GM19324 (cell line): ENCODE results near the gene FAM43B.
"Not testable (repeated sequence)": the region's sequence is repeated elsewhere in the genome, so short reads cannot be mapped to it uniquely, and the experiment has no call there.

Experiments used
- ATAC-seq: cut with Tn5 transposase; IDR thresholded peaks from one replicate; pipeline ENCODE4 v1.9.1; 2021; ENCODE audit warnings: mild to moderate bottlenecking, moderate library complexity; ENCODE audit not compliant: unreplicated experiment, low FRiP score

The FAM43B gene, protein sequence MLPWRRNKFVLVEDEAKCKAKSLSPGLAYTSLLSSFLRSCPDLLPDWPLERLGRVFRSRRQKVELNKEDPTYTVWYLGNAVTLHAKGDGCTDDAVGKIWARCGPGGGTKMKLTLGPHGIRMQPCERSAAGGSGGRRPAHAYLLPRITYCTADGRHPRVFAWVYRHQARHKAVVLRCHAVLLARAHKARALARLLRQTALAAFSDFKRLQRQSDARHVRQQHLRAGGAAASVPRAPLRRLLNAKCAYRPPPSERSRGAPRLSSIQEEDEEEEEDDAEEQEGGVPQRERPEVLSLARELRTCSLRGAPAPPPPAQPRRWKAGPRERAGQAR

DNA sequence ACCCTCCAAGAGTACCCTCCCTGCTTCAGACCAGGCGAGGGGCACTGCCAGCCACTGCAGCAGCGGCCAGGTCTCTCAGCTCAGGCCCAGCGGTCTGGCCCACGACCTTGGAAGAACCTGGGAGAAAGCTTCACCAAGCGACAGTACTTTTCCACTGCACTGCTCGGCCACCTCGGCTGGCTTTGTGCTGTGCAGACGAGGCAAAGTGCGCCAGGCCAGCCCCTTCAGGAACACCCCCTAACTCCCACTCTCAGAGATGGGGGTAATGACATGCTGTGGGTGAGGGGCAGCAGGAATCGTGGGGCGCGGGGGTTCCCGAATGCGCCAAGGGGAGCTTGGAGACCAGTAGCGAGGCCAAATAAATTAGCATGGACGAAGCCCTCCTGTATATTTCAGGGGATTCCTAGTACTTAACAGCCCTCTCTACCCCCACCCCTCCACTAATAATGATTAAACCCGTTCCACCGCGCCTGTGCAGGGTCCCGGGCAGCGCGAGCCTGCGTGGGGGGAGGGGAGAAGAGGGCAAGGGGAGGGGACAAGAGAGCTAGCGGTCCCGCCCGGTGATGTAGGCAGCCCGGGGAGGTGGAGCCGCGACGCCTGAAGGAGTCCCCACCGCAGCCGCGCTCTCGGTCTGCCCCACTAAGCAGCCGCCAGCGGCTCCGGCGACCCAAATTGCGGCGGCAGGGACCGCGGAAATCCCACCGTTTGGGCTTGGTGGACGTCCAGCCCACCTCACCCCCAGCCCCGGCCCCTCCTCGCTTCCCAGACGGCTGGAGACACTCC lies at the start of gene FAM43B:
FAM43B (plus strand) TSS at position 629 of the 783 bp plus-strand sequence. CDS start 401 bp downstream, outside the sequence.
- no peak for ATAC-seq

DNA sequence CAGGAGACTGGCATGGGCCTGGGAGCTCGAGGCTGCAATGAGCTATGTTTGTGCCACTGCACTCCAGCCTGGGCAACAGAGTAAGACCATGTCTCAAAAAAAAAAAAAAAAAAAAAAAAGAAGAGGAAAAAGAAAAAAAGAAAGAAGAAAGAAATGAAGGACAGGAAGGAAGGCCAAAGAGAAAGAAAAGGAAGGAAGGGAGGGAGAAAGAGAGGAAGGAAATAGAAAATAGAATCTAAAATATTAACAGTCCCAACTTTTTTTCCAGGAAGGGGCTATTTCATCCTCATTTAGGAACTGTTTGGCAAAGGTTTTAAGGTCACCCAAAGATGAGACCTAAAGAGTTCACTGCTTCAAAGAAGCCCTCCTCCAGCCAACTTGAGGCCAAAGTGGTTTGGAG lies 46.9 kb upstream of the FAM43B start:
- ATAC-seq = no peak

DNA sequence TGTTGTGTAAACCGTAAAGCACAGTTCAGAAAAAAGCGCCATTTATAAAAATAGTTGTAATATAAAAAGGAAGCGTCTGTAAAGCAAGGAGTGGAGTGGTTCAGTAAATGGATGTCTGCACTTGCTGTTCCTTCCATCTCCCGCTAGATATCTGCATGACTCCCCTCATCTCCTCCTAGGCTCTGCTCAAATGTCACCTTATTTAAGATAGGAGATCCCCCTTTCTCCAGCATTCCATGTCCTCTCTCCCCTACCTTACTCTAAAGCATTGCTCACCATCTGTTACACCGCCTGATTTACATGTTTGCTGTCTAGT lies 45.2 kb upstream of the FAM43B start:
- ATAC-seq = peak; percentile 3

DNA sequence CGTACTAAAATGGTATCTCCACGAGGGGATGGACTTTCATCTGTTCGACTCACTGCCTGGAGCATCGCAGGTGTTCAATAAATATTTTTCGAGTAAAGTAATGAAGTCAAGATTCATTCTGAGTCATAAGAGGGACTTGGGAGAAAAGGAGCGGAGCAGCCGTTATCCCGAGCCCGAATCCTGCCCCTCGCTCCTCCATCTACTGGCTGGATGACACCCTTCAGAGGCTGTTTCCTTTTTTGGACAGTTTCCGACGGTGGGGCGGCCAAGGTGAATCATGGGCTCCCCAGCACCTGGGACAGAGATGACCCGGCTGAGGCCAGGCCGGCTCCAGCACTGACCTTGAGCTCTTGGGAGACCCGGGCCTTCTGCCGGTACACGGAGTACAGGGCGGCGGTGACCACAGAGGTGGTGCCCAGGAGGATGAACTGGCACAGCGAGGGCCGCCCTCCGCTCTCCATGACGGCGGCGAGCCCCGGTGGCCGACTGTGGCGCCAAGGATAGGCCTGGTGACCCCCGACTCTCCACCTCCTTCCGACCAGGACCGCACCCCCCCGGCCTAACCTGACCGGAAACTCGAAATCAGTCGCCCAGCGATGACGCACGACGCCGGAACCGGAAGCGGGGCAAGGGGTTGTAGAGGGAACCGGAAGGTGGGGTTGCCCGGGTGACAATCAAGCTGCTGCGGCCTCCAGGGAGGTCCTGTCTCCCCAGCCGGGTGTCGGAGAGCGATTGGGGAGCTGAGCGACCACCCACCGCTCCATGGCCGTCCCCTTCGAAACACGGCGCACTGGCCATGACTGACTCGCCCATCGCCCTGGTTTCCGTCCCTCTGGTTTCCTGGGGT lies 44.6 kb upstream of the FAM43B start, which contains the start of gene MUL1:
MUL1 (minus strand) TSS at position 588 of the 847 bp plus-strand sequence; CDS start at position 461, 127 bp downstream.
- ATAC-seq = peak; percentile 94

DNA sequence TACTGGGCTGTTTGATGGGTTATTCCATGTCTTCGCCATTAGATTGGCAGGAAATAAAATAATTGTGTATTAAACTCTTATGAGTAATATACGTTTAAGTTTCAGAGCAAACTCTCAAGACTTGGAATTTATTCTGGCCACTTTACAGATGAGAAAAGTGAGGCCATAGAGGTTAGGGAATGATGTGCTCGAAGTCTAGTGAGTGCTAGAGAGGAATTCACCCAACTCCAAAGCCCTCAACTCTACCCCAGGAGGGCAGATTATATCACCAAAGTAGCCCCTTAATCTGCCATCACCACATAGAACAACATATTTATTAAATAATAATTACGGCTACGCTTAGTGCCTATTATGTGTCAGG lies 44.0 kb upstream of the FAM43B start:
- ATAC-seq = no peak

DNA sequence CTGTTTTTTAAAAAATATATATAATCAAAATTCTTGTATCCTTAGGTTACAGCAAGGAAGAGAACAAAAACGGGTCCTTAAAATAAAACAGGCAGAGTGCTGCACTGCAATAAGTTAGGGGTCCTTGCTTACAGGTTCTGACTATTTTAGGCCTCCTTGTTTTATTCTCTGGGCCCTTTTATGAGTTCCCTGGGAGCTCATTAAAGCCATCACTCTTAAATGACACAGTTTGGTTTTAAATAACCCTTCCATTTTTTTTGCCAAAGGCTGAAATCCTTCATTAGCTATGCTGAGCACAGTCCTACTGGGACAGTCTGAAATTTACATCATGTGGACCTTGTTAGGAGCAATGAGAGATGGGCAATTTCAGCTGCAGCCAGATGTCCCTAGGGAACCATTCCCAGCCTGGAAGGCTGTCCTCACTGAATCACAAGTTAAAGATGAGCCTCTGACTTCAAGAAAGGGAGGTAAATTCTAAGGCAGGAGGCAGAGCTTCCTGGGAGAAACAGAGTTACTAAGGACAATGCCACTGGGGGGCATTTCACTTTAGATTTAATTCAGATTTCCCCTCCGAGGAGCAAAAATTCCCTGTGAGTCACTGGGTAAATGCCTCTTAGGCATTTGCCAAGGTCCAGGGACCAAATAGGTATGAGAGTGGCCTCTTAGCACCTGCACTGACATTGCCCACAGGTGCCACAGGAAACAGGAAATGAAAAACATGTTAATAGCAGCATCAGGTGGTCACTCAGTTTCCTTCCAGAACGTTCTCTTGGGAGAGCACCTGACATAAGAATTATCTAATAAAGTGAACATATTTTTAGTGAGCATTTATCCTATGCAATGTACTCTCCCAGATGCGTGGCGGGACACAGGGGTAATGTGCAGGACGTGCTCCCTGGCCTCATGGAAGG lies 40.6 kb upstream of the FAM43B start:
- no peak for ATAC-seq

DNA sequence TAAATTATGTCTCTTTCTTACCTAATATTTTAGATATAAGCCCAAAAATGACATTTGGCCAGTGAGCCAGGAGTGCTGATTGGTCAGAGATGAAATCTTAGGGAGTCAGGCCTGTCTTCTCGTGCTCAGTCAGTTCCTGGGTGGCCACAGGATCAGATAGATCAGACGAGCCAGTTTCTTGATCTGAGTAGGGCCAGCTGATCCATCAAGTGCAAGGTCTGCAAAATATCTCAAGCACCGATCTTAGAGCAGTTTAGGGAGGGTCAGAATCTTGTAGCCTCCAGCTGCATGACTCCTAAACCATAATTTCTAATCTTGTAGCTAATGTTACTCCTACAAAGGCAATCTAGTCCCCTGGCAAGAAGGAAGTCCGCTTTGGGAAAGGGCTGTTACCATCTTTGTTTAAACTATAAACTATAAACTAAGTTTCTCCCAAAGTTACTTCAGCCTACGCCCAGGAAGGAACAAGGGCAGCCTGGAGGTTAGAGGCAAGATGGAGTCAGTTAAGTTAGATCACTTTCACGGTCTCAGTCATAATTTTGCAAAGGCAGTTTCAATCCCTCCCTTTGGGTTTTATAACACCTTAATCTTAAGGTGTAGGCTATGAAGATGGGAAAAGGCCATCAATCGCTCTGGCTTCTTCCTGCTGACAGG lies 32.6 kb upstream of the FAM43B start:
- ATAC-seq = not testable (repeated sequence)

DNA sequence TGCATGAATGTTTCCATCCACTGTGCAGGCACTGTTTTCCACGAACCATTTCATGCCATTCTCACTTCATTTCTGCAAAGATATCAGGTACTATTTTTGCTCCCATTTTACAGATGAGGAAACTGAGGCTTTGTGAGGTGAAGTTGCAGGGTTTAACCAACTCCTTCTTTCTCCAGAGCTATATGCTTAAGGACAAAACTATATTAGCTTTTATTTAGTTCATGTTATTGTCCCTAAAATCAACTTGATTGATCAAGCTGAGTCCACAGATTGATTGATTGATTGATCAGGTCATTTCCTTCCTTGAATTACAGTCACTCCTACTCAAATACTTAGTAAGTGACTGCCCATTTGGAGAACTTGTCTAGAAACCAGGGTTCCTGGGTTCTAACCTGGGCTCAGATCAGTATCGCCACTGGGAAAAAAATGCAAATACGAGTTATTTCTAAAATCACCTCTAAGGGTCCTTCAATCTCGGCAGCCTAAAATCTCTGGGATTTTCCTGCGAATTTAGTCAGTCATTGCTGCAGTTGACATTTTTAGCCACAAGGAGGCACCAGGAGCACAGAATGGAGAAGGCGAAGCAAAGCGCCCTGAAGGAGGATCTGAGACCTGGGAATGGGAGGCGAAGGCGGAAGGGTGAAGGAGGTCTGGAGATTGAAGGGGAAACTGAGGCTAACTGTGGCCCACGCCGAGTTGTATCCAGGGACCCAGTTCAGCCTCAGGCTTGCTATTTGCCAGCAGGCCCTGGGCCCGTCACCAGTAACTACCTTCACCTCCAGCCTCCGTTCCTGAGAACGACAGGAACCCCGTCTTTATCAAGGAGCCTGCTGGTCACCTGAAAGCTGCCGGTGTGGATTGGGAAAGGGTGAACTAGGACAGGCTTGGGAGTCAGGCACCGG lies 30.2 kb upstream of the FAM43B start:
- no peak for ATAC-seq

DNA sequence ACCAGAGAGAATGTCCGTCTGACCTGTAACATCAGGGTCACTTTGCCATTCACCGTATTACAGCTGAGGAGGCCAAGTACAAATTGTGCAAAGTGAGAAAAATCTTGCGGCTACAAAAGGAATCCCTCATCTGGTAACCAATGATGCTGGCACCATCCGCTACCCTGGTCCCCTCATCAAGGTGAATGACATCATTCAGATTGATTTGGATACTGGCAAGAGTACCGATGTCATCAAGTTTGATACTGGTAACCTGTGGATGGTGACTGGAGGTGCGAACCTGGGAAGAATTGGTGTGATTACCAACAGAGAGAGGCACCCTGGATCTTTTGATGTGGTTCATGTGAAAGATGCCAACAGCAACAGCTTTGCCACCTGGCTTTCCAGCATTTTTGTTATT lies 26.1 kb upstream of the FAM43B start:
- no peak for ATAC-seq

DNA sequence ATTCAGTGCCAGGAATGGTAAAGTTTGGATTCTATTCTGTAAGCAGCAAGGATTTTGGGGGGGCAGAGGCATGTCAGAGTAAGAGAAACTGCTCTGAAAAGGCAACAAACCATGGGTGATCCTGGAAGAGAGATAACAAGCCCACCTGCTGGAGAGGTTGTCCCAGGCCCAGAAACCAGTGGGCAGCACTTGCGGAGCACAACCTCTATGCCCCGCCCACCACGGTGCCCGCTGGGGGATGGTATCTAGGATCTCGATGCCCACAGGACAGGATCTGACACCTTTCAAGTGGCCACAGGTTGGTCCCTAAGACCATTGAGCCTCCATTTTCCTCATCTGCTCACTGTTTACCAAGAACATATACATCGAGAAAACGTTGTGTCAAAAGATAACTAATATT lies 24.2 kb upstream of the FAM43B start:
- no peak for ATAC-seq

DNA sequence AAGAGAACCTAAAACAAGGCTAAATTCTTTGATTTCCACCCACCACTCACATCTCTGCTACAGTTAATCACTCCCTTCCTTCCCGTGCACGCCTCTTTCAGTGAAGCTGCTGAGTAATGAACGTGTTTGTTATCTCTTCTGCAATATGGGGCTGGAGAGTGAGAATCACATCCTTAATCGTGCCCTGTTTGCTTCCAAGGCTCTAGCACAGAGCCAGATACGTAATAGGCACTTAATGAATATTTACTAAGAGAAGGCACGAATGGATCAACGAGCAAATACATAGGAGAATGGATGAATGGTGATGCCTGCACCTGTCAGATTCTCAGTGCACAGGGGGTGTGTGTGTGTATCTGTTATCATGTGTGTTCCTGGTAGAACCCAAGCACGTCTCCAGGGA lies 22.1 kb upstream of the FAM43B start:
- no peak for ATAC-seq

DNA sequence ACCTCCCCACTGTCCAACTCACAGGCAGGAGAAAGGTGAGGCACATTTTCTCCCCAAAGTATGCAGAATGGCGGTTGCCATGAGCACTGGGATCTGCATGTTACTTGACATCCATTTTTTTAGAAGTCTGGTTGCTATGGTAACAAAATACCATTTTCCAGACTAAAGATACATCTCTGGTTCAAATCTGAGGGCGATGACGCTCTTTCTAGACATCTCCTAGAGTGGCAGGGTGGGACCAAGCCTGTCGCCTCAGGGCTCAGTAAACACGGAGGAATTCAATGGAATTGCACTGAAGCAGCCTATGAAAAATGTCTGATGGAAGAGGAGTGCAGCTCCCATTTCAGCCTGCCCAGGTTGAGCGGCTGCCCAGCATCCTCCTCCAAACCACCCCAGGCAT lies 21.5 kb upstream of the FAM43B start:
- no peak for ATAC-seq

DNA sequence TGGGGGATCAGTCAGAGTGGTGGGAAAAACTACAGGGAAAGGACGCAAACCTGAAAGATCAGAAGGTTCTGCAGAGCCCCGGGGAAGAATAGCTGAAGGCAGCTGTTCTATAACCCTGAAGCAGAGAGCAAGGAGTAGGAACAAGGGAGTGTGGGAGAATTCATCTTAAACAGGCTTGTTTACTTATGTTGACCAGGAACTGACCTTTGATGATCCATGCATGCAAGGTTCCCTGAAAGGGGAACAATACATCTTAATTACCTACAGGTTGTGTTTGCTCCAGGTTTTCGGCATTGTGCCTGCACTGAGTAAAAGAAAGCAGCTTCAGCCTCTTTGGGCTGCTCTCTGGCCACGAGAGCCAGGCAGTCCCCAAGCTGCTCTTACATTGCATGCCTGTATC lies 18.7 kb upstream of the FAM43B start:
- no peak for ATAC-seq

DNA sequence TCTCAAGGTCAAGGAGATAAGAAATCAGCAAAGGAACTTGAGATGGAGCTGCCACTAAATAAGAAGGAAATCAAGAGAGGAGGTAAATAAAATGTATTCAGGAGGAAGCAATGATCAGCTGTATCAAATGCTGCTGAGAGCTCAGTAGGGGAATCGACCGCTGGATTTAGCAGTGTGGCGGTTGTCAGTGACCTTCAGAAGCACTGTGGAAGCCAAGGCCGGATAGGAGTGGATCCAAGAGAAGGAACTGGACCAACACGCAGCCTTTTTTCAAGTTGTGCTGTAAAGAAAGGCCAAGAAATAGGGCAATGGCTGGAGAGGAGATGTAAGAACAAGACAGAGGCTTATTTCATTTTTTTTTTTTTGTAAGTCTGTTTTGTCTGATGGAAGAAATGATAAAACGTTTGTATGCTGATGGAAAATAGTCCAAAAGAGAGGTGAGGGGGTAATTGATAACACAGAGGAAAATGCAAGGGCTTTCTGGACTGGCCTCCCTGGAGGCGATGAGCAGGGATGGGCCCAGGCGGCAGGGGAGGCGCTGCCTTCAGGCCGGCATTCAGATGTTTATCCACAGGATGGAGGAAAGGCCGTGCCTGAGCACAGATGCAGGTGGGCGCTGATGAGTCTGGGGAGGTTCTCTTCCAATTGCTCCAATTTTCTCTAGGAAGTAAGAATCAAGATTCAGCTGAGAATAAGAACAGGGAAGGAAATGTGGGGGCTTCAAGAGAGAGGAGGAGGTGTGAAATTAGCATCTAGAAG lies 17.5 kb upstream of the FAM43B start:
- no peak for ATAC-seq

DNA sequence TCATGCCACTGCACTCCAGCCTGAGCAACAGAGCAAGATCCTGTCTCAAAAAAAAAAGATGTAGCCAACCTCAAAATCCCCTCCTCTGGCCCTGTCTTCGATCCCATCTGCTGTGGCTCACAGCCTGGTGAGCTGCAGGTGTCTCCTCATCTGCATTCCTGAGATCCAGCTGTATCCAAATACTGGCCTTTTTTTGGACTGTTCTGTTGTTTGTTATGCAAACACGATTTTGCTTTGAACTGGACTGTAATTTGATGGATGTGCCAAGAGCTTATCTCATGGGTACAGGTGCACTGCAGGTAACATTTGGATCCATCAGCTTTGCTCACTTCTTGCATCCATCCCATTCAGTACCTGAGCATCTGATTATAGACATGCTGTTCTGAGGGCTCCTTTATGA lies 14.1 kb upstream of the FAM43B start:
- no peak for ATAC-seq

DNA sequence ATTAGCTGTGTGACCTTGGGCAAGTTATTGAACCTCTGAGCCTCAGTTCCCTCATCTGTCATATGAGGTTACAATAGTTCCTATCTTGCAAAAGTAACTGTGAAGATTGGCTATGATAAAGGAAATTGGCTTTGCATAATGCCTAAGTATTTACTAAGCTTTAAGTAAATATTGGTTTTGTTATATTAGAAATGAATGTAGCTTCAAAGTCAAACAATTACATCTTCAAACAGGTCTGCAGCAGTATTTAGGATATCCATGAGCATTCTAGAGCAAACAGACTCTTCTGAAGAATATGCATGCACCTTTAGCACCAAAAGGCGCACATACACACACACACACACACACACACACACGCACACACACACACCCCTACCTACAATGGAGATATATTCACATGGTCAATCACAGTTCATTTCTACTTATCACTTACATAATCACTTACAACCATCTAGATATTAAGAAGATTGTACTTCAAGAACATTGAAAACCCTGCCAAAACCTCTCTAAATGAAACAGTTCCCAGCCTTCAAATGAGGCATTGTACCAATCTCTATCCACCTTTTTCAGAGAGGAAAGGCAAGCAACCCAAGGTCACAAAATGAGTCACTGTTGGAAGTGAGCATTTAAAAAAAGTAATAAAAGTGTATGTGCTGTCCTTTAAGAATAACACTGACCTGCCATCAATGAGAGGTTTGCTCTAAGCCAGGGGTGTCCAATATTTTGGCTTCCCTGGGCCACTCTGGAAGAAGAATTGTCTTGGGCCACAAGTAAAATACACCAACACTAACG lies 13.4 kb upstream of the FAM43B start:
- no peak for ATAC-seq

DNA sequence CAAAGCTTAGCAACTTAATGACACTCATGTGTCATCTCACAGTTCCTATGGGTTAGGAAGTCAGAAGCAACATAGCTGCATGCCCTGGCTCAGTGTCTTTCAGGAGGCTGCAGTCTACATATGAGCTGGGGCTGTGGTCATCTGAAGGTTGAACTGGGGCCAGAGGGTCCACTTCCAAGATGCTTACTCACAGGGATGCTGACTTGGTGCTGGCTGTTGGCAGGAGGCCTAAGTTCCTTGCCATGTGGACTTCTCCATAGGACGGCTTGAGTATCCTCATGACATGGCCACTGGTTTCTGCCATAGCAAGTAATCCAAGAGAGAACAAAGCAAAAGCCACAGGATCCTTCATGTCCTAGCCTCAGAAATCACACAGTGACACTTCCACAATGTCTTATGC lies 12.1 kb upstream of the FAM43B start:
- no peak for ATAC-seq
